Endothelial cell (in vitro differentiated cells): ENCODE measurements around the gene FAM221B. TPM values are rescaled to one million over a fixed set of nuclear protein-coding genes. Genes with fewer than 3 reads are reported as not detected.

Experiments used
- DNase-seq: peaks from one replicate; pipeline ENCODE4 v3.0.0; 2021; ENCODE audit warnings: low spot score
- H3K27ac Mint-ChIP-seq: one replicate; pipeline ENCODE4 v1.8.0; 2021; ENCODE audit warnings: mixed read lengths, inconsistent platforms; ENCODE audit not compliant: unreplicated experiment
- H3K27me3 Mint-ChIP-seq: one replicate; pipeline ENCODE4 v1.8.0; 2021; ENCODE audit warnings: mild to moderate bottlenecking, moderate library complexity, mixed read lengths, inconsistent platforms; ENCODE audit not compliant: unreplicated experiment
- H3K36me3 Mint-ChIP-seq: one replicate; pipeline ENCODE4 v1.8.0; 2021; ENCODE audit warnings: mild to moderate bottlenecking, low read depth, mixed read lengths, inconsistent platforms; ENCODE audit not compliant: unreplicated experiment
- H3K4me1 Mint-ChIP-seq: one replicate; pipeline ENCODE4 v1.8.0; 2021; ENCODE audit warnings: mild to moderate bottlenecking, mixed read lengths, inconsistent platforms; ENCODE audit not compliant: unreplicated experiment
- H3K4me3 Mint-ChIP-seq: one replicate; pipeline ENCODE4 v1.8.0; 2021; ENCODE audit warnings: mild to moderate bottlenecking, mixed read lengths, inconsistent platforms; ENCODE audit not compliant: unreplicated experiment
- H3K9me3 Mint-ChIP-seq: one replicate; pipeline ENCODE4 v1.8.0; 2021; ENCODE audit warnings: mixed read lengths, inconsistent platforms; ENCODE audit not compliant: unreplicated experiment
- CTCF ChIP-seq: fragments of 200-600 bp; sonication (generic); IDR thresholded peaks from one replicate; pipeline ENCODE4 v1.5.0; 2021; ENCODE audit warnings: antibody characterized with exemption; ENCODE audit not compliant: unreplicated experiment
- total RNA-seq: library from RNA; stranded (reverse); fragmentation: NEBNext Ultra II Directional; extraction: Animal tissue kit (Norgen Biotek cat#: 25700); gene quantifications from one replicate; pipeline ENCODE4 v1.2.1, GENCODE V29; 2021; ENCODE audit not compliant: unreplicated experiment

FAM221B gene
- total RNA-seq, 1 donor from 2014 or later = not detected

DNA sequence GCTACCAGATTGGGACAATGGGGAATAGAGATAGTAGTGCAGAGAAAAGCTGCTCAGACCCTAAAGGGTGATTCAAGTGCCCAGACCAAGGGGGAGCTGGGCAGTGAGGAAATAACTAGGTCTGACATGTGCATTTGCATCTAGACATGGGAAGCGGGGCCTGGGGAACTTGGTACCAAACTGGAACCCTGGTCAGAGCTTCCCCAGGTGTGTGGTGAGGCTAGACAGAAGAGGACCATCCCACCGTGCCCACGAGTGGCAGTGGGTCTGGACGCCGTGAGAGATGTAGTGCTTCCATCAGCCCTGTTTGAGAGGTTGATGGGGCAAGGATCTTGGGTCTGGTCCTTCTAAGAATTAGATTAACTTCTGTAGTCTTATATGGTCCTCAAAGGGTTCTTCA lies 8.1 kb upstream of the FAM221B start:
- Mint-ChIP-seq H3K4me1 (peaks cover 30% of the 10 kb centered on the region), H3K27me3 (peaks cover 19% of the 10 kb centered on the region), H3K9me3 (no peaks in the 10 kb centered on the region), H3K27ac (no peak overlapping the region), H3K4me3 (no peak overlapping the region), H3K36me3 (peaks cover 8% of the 10 kb centered on the region)
- DNase-seq = no peak
- no peak for TF ChIP-seq CTCF

GRCh38 chr9:35835766-35836165 lies 7.2 kb upstream of the FAM221B start:
- no peak overlapping the region for H3K27ac Mint-ChIP-seq
- H3K9me3 Mint-ChIP-seq = no peaks in the 10 kb centered on the region
- H3K4me1 Mint-ChIP-seq = peaks cover 30% of the 10 kb centered on the region
- DNase-seq = no peak
- H3K36me3 Mint-ChIP-seq = peaks cover 8% of the 10 kb centered on the region
- TF ChIP-seq CTCF = no peak
- peak overlapping the region; percentile 61 for H3K4me3 Mint-ChIP-seq
- H3K27me3 Mint-ChIP-seq = peaks cover 19% of the 10 kb centered on the region

GRCh38 chr9:35835216-35835632 lies 6.7 kb upstream of the FAM221B start:
- Mint-ChIP-seq H3K27ac (no peak overlapping the region), H3K27me3 (peaks cover 22% of the 10 kb centered on the region)
- no peak for DNase-seq

GRCh38 chr9:35834260-35835215 lies 6.0 kb upstream of the FAM221B start:
- peaks cover 8% of the 10 kb centered on the region for H3K36me3 Mint-ChIP-seq
- no peak for TF ChIP-seq CTCF
- peak overlapping the region; percentile 68 for H3K4me3 Mint-ChIP-seq
- peaks cover 39% of the 10 kb centered on the region for H3K4me1 Mint-ChIP-seq
- H3K27me3 Mint-ChIP-seq = peaks cover 22% of the 10 kb centered on the region
- DNase-seq = no peak
- H3K27ac Mint-ChIP-seq = peak overlapping the region; percentile 19
- no peaks in the 10 kb centered on the region for H3K9me3 Mint-ChIP-seq

More at GRCh38 chr9:35835216-35835632, 6.7 kb upstream of the FAM221B start:
- Mint-ChIP-seq H3K4me3 (no peak overlapping the region), H3K36me3 (peaks cover 8% of the 10 kb centered on the region), H3K4me1 (peaks cover 32% of the 10 kb centered on the region), H3K9me3 (no peaks in the 10 kb centered on the region)
- no peak for TF ChIP-seq CTCF

GRCh38 chr9:35832814-35833213 lies 4.3 kb upstream of the FAM221B start:
- Mint-ChIP-seq H3K4me3 (no peak overlapping the region), H3K27ac (no peak overlapping the region), H3K9me3 (no peaks in the 10 kb centered on the region), H3K36me3 (peaks cover 8% of the 10 kb centered on the region), H3K4me1 (peaks cover 48% of the 10 kb centered on the region), H3K27me3 (peaks cover 28% of the 10 kb centered on the region)
- no peak for TF ChIP-seq CTCF
- DNase-seq = no peak
